Measurements from ENCODE around the gene A3GALT2.

GRCh38 chr1:33329600-33330305, 8.9 kb upstream of the A3GALT2 start:
- TF ChIP-seq EZH2 (IDR thresholded peaks at IDR 0.05; ENCODE audit: borderline replicate concordance, low read length) (no peak), CTCF (IDR thresholded peaks at IDR 0.05; ENCODE audit: low read length) (no peak)

Data from OCI-LY1 (cell line).